ENCODE data around the gene PTGES2.
"Not testable (repeated sequence)": the region's sequence is repeated elsewhere in the genome, so short reads cannot be mapped to it uniquely, and the experiment has no call there.

PTGES2 gene

DNA sequence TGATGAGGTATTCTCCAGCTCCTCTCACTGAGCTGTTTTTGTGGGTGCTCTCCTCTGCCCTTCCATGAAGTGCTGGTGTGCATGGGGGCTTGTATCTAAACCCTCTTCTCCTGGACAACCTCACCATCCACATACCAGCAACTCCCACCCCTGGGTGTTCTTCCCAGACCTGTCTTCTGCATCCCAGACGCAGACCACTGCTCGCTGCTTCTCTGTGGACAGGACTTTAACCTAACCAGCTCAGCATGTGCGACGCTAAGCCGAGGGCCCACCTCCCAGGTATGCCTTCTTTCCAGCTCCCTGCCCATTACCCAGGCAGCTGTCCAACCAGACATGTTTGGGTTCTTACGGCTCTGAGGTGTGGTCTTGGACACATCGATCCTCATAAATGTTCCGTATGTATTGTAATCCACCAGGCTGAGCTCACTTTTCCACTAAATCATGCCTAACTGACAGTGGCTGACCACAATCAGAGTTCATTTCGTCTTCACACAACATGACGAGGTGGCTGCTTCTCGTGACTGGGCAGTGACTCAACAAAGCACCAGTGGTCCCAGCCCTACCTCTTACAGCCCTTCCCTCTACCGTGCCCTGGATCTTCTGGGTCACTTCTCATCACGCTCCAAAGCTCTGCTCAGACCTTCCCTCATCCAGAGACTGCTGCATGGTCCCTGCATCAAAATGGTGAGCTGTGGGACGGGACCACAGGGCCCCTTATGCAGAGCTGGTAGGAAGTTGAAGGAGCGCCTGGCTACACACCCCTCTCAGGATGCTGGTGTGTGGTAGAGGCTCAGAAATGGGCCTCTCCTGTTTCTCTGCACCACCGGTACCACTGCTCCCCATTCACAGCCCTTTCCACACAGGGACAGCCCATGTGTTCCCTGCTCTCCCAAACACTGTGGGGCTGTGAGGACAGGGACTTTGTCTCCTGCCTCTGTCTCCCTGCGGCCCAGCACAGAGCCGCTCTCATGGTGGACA is 9.6 kb upstream of the PTGES2 start:
- no peak for DNase-seq

DNA sequence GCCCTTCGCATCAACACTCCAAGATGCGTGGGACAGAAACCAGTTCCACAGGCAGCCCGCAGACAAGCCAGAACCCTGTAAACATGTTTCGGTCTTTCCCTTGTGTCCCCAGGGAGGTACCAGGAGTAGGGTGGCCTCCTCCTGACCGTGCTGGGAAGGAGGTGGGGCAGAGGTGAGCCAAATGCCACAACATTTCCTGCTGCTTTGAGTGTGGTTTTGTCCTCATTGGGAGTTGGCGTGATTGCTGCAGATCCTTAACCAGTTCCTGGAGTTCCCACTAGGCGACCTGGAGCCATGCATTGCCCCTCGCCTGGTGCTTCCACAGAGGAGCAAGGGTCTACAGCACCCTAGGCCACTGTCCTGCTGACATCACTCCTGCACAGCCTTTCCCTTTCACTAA is 8.0 kb upstream of the PTGES2 start:
- not testable (repeated sequence) for DNase-seq

DNA sequence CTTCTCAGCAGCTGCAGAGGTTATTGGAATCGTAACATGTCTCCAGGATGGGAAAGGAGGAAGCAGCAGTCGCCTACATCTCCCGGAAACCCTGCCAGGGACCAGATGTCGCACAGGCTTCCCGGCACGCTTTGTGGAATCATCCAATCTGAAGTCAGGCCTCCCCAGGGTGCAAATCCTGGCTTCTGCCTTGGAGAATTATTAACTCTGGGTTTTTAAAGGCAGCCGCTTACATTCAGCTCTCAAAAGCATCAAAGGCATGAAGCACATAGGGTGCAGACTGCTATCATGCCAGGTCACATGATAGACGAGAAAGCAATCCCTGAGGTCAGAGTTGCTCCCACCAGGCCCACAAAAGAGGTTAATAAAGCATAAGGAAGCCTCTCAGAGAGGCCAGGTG is 4.6 kb upstream of the PTGES2 start:
- DNase-seq = not testable (repeated sequence)

DNA sequence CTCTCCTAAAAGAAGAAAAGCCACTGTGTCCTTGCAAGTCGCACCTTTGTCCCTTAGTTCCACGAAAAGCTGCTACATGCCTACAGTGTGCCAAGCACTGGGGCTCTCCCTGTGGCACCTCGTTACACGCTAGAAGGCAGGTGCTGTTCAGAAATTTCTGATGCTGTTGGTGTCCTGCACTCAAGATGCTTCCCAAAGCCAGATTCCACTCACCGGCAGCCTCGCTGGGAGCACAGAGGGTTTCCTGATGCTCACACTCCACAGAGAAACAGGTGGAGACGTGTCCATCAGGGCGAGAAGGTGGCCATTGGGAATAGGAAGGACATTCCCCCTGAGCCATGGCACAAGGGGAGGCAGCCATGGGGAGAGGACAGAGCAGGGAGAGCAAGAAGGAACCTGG is 3.8 kb upstream of the PTGES2 start:
- not testable (repeated sequence) for DNase-seq

DNA sequence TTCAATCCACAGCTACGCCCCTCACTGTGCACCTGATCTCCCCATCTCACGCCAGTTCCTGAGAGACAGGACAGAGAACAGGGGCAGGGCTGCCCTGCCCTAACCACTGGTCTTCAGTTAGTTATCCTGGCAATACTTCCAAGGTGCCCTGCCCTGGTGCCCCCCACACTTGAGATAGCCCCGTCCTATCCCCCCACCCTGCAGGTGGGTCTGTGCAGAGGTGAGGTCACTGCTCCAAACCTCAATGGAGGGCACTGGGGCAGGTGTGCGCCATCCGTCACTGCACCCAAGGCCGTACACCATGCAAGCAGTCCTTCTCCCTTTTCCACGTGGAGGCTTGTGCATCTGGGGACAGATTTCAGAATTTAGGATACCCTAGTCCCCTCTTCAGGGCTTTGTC is 3.1 kb upstream of the PTGES2 start:
- not testable (repeated sequence) for DNase-seq

DNA sequence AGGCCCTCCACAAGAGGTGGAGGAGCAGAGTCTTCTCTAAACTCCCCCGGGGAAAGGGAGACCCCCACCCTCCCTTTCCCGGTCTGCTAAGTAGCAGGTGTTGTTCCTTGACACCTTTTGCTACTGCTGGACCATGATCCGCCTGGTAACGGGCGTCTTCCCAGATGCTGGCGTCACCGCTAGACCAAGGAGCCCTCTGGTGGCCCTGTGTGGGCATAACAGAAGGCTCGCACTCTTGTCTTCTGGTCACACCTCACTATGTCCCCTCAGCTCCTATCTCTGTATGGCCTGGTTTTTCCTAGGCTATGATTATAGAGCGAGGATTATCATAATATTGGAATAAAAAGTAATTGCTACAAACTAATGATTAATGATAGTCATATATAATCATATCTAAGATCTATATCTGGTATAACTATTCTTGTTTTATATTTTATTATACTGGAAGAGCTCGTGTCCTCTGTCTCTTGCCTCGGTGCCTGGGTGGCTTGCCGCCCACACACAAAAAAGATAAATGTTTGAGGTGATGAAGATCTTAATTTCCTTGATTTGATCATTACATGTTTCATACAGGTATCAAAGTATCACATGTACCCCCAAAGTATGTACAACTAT is 2.6 kb upstream of the PTGES2 start:
- DNase-seq = not testable (repeated sequence)

DNA sequence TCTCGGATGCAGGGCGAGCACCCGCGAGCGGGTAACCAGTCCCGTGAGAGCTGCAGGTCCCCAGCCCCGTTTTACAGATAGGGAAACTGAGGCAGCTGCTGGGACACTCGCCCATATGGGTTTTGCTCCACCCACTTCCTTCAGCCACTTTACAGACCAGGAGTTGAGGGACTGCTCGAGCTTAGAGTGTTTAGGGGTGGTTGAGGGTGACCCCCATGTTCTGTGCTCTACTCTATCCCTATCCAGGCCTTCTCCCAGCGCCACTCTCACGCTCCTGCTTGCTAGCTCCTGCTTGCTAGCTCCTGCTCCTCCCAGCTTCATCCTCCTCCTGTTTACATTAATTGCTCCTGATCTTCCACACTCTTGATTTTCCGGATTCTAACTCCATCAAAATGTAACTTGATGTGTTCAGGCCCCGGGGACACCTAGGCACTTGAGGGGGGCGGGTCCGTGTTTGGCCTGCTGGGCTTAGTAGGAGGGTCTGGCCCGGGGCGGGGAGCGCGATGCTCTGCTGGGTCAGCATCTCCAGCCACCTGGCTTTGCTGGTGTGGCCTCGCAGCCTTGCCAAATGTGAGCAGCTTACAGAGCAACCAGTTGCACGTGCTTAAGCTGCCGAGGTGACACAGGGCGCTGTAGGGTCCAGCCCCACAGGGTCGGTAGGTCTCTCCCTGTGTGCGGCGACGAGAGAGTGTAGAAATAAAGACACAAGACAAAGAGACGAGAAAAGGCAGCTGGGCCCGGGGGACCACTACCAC is 1.5 kb upstream of the PTGES2 start:
- DNase-seq = no peak

DNA sequence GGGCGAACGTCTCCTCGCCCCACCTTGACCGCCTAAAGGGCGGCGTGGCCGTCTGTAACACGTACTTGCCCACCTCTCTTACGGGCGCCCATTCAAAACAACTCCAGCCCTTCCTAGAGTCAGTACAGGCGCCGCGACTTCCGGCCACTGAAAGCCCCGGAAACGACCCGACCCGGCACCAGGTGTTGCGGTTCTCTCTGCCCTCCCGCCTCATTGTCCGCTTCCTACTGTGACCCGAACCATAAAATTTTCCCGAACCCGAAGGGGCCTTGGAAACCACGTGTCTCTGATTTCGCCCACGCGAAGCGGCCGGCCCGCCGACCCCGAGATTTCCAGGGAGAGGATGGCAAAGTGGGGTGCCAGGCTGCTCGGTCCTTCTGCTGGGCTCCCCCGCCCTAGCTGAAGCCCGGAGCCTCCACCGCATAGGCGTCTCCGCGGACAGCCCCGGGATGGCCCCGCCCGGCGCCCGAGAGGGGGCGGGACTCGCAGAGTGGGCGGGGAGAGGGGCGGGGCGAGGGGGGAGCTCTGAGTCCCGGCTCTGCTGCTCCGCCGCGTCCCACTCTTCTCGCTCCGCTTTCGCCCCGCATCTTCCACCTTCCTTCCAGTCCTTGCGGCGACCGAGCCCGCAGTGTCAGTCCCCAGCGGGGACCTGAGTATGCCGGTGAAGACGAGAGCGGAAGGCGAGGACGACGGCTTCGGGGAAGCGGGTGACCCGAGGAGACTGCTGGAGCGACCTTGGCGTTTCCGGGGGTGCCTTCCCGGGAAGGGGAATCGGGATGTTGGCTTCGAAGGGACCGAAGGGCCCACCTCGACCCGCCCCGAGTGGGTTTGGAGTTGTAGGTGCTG is 684 bp upstream of the PTGES2 start:
- peak; percentile 86 for DNase-seq

DNA sequence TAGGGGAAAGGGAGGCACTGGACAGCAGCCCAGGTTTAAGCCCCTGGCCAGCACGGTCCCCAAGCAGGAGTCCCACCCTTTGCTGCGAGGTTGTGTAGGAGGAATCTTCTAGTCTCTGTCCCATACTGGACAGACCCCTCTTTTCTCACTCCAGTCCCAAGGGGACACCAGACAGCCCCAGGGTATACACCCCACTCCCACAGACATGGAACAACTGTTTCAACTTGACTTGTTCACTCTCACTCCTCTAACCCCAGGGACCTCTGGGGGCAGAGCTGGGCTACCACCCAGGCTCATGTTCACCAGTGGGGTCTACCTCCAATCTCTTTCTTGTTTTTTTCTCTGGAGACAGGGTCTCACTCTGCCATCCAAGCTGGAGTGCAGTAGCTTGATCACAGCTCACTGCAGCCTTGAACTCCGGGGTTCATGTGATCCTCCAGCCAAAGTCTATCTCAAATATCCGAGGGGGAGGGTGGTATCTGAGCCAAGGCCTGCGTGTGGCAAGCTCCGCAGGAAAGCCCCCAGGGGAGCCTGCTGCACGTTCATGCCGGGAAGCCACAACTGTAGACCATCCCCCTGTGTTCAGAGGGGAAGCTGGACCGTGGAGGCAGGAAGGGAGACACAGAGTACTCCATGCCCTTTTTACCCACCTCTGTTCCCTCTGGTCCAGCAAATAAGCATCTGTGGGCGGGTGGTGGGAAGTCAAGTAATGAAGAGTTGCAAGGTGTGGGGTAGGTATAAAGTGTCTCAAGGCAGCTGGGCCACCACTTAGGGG is 1.8 kb downstream of the PTGES2 start:
- no peak for DNase-seq

DNA sequence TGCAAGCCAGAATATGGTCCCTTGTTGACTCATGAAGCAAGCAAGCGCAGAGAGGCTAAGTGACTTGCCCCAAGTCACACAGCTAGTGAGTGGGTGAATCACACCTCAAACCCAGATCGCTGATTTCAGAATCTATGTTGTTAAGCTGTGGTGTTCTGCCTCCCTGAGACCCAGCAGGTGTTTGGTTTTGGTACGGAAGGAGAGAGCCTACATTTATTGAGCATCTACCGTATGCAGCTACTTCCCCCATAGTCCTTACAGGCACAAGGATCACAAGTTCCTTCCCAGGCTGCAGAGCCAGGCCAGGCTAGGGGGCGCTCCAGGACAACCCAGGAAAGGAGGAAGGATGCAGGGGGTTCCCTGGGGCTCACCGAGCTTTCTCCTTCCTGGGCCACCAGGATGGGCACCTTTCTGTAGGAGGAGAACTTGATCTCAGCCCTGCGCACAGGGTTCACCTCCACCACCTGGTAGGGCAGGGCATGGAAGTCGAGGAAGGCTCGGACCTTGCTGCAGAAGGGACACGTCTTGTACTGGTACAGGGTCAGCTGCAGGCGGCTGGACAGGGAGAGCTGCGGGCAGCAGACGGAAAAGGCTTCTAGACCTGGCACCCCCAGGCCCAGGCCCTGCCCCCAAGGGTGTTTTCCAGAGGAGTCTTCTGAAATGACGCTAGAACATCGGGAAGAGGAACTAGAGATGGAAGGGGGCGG is 2.5 kb downstream of the PTGES2 start:
- DNase-seq = peak; percentile 66

DNA sequence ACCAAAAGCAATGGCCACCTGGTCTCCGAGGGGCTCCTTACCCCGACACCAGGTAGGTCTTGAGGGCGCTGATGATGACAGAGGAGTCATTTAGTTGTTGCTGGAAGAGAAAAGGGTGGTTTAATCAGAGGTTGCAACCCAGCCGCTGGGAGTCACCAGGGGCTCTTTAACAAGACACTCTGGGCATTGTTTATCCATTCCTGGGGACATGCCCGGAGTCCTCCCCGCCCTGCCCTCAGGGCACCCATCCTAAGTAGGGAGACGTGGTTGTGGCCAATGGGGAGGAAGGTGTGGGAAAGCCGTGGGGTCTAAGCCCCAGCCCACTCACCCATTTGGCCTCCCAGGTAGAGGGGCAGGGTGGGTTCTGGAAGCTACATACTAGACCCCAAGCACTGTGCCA is 3.1 kb downstream of the PTGES2 start:
- DNase-seq = no peak

DNA sequence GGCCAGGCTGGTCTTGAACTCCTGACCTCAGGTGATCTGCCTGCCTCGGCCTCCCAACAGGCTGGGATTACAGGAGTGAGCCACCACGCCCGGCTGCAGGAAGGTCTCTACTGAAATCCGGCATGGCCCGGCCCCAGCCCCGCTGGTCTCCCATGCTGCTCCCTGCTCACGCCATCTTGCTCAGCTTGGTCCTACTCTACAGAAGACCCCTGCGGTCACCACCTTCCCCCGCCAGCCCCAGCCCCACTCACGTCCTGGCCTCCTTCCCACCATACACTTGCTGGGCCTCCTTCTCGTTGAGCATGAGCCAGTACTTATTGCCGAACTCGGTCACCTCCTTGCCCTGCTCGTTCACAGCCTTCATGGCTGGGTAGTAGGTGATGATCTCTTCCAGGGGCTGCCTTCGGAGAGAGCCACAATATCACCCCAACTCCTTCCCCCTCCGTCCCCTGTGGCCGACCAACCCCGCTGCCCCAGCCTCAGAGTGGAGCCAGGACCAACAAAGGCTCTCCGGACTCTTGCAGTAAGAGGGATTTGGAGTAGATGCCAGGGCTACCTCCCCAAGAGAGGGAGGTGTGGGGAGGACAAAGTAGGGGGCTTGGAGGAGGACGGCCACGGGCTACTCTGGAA is 4.0 kb downstream of the PTGES2 start:
- DNase-seq = no peak

DNA sequence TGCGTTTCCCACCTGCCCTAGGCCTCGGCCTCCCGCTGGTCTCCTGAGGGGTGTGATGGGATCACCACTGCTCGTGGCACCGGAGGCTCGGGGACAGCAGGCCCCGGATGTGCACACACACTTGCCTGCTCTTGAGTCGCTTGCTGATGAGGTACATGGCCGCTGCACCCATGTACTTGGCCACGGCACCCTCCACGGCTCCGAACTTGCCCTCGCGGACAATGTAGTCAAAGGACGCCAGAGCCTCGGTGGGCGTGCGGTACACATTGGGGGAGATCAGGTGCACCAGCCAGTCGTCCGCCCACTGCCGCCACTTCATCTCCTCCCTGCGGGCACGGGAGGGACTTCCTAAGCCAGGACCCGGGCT is 4.7 kb downstream of the PTGES2 start:
- no peak for DNase-seq

DNA sequence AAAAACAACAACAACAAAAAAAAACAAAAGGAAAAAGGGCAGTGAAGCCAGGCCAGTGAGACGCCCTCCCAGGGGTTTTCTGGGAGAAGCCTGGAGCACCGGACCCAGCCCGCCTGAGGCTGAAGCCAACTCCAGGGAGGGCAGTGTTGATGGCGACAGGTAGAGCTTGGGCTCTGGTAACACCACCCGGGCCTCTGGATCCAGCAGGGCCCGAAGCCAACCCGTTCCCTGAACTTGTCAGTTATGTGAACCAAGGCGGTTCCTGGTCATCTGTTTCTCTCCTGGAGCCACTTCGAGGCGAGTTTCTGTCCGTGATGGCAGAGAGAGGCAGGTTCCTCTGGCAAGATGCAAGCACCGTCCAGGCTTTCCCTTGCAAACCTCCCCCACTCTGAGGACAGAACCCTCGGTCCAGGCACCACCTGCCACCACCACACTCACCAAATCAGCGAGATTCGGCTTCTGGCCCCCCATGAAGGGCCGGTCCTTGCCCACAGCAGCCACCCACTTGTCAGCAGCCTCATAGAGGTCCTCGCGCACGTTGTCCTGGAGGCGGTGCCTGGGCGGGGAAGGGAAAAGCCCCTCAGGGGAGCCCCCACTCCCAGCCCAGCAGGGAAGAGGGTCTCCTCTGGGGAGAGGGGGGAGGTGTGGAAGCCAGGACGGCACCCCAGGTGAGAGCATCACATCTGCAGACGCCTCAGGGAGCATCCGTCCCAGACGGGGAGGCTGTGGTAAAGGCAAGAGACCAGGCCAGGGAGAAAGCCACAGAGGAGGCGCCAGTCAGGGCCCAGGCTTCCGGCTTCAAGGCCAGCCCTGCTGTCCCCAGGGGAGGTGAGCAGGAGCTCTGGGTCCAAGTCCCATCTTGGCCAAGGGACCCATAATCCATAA is 5.4 kb downstream of the PTGES2 start:
- no peak for DNase-seq

DNA sequence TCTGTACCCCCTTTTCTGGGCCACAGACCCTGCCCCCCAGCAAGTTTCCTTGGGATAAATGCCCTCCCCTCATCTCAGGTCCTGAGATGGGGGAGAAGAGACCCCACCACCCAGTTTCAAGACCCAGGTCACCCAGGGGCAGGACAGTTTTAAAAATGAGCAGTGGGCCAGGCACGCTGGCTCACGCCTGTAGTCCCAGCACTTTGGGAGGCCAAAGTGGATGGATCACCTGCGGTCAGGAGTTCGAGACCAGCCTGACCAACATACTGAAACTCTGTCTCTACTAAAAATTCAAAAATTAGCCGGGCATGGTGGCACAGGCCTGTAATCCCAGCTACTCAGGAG is 6.1 kb downstream of the PTGES2 start:
- DNase-seq = no peak

DNA sequence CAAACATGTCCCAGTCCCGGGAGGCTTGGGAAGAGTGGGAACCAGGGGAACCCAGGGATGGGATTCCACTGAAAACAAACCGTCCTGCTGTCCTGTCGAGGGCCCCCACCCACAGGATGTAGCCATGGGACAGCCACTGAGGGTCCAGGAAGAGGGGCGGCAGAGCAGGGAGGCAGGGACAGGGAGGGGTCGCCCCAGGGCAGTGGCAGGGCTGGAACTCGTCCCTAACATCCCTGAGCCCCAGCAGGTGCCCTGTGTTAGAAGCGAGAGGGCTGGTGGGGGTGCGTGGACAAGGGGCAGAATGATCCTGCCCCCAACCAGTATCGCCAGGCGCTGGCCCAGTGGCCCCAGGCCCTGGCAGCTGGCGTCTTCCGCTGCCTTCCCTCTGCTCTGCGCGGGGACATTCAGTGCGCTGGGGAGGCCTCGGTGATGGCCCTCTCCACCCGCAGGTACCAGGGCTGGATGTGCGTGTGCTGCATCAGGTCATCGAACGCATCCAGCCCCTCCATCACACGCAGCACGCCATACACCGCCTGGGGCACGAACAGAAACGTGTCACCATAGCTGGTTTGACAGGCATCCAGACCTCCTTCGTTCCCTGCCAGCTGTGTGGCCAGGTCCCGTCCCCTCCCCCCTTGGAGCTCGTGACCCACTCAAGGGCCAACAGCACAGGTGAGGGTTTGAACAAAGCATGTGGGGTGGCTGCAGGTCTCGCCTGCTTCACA is 6.6 kb downstream of the PTGES2 start:
- DNase-seq = no peak

DNA sequence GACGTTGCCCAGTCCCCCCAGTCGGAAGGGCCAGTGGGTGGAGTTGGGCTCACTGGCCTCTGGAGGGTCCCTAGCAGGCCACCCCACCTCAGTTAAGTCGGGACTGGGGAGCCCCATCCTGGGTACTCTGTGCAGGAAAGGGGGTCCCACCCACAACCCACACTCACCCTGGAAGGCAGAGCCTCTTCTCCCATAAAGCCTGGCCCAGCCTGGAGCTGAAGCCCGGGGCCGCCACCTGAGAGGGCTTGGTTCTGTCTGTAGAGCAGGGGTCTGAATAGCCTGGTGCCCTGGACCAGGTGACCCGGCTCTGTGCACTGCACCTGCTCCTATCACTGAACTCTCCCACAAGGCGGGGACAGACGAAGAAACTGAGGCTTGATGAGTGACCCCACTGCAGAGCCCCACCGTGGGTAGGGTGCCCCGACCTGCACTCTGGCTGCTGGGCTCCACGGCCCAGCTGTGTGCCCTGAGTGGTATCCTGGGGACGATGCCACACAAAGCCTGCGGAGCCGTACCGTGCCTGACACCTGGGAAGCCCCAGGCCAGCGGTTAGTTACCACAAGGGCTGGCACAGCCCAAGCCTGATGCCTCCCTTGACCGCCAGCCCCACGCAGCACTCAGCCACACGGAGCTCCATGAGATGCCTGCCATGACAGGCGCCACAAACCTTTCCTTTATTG is 7.3 kb downstream of the PTGES2 start:
- no peak for DNase-seq

DNA sequence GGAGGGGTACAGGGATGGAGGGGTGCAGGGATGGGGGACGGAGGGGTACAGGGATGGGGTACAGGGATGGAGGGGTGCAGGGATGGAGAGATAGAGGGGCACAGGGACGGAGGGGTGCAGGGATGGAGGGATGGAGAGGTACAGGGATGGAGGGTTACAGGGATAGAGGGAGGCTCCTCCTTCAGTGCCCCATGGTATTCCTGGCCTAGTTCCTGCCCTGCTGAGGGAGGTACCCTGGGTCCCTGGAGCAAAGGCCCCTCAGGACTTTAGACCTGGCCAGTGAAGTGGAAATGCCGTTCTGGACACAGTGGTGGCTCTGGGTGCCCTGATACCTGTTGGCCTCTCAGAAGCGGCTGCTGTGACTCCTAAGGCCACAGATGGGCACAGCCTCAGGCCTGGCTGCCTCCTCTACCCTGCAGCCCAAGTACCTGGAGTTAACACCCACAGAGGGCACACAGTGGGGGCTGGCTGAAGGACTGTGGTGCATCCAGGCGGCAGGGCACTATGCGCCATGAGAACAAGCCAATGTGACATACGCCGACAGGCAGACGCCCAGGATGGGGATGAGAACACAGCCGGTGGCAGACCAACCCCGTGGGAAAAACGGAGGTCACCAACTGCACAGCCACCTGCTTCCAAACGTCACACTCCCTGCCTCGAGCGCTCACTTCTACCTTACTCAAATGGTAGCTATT is 8.4 kb downstream of the PTGES2 start:
- no peak for DNase-seq
